Fibroblast of skin of left biceps (primary cell): ENCODE measurements around the gene KCNQ5.

ENCODE experiments used
- DNase-seq, 2 experiments: peaks; one replicate each; pipeline ENCODE4 v3.0.0-alpha.2; 2013; ENCODE audit warnings: low read depth in 2 of 2

Gene KCNQ5

DNA sequence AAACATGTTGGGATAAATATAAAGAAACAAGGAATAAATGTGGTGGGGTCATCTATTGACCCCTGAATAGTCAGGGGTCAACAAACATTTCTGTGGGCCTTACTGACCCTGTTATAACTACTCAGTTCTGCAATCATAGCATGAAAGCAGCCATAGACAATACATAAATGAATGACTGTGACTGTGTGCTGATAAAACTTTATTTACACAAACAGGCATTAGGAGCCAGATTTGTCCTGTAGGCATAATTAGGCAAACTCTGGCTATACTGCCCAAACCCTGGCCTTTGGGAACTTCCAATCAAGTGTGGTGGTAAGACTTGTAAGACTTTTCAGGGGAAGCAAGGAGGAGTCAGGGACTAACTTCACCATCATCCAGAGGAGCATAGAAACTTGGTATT is 380.7 kb downstream of the KCNQ5 start:
- DNase-seq = no peak

DNA sequence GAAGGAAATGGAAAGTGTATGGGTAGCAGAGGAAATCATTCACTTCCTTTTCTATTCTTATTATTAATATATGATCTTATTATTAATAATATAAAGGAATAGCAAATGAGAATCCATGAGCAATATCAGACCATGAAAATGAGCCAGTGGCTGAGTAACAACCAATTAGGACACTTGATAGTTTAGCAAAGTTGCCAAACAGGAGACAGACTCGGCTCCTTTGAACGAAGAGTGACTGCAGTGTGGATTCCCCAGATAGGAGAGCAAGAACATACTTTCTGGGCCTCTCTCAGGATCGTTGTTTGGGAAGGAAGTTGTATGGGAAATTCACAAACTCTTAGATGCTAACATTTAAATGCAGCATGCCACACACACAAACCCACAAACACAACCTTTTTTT is 381.4 kb downstream of the KCNQ5 start:
- DNase-seq = no peak

DNA sequence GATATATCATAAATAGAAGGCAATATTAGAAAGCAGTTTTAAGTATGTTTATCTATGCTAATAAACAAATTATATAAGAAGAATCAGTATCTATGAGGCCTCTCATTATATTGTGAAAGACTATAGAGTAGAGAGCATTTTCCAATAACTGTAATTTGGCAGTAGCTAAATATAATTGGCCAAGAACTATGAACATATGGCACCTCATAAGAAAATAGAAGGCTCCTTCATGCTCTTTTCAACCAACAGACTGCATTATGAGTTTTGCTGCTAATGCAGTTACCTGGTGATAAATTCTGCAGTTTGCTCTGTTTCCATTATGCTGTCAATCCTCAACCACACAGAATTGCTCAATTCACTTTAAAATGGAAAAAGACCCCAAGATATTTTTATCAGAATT is 382.4 kb downstream of the KCNQ5 start:
- DNase-seq = no peak

DNA sequence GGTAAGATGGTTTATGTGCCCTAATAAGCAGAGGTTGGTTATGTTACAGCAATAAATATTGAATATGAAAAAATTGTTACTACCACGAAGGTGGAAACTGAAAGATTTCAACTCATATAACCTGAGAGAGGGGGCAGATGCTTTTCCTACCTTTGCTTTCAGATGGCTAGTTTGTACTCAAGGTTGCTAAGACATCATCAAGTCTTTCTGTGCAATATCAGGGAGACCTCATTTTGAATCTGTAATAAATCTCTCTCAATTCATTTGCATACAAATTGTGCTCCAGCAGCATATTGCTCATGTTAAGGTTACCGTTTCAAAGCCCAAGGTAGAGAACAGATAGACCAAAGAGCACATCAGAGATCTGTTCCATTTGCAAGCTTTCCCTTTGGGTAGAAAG is 383.0 kb downstream of the KCNQ5 start:
- no peak for DNase-seq

DNA sequence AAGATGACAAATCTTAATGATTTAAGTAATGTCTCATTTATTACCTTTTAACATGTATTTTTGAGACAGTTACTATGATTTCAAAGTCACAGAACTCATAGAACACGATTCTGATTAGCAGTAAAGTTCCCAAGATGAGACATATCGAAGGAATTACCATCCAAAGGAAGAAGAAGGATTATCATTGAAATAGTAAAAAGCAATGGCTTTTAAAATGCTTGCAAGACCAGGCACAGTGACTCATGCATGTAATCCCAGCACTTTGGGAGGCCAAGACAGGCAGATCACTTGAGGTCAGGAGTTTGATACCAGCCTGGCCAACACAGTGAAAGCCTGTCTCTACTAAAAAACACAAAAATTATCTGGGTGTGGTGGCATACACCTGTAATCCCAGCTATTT is 384.3 kb downstream of the KCNQ5 start:
- no peak for DNase-seq

GRCh38 chr6:73011945-73012344 is 390.1 kb downstream of the KCNQ5 start:
- no peak for DNase-seq

GRCh38 chr6:73017476-73017875 is 395.6 kb downstream of the KCNQ5 start:
- DNase-seq = no peak

DNA sequence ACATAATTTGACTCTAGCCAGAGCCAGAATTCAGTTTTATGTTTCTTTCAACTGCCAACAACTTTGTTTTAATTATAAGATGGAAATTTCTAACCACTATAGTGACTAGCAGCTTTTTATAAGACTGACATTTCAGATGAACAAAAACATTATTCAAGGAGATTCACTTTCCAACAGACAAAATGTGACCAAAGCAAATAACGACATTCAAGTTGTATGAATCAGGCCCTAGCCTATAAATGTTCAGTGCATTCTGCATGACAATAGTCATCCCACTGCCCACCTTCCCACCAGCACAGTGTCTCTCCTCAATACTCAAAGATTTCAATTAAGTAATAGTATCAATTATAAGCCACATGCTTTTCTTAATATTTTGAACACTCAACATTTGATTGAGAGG is 402.7 kb downstream of the KCNQ5 start:
- no peak for DNase-seq

- no peak for DNase-seq
Observed at GRCh38 chr6:73027691-73028090, 405.8 kb downstream of the KCNQ5 start.

- no peak for DNase-seq
Observed at GRCh38 chr6:73028124-73028766, 406.4 kb downstream of the KCNQ5 start.

DNA sequence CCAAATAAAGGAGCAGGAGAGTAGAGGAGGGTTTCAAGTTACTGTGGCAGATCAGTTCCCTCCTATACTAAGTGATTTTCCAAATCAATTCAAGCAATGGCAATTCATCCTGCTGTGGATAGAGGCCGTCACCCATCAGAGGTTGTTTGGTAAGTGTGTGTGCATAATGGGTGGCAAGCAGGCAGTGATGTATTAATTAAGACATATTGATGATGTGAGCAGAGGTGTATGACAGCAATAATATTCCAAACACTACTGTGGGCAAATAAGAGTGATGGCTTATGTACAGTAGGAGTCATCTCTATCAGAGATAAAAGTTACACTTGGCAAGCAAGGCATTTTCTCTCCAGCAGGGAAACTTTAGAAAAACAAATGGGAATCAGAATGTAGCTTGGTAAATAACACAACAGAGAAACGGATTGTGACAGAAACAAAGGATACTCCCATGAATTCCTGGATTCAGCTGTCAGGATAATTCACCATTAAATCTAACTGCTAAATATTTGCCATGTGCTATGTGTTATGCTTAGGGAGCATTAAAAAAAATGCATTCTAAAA is 407.1 kb downstream of the KCNQ5 start:
- no peak for DNase-seq

- no peak for DNase-seq
Observed at GRCh38 chr6:73030257-73030656, 408.4 kb downstream of the KCNQ5 start.

DNA sequence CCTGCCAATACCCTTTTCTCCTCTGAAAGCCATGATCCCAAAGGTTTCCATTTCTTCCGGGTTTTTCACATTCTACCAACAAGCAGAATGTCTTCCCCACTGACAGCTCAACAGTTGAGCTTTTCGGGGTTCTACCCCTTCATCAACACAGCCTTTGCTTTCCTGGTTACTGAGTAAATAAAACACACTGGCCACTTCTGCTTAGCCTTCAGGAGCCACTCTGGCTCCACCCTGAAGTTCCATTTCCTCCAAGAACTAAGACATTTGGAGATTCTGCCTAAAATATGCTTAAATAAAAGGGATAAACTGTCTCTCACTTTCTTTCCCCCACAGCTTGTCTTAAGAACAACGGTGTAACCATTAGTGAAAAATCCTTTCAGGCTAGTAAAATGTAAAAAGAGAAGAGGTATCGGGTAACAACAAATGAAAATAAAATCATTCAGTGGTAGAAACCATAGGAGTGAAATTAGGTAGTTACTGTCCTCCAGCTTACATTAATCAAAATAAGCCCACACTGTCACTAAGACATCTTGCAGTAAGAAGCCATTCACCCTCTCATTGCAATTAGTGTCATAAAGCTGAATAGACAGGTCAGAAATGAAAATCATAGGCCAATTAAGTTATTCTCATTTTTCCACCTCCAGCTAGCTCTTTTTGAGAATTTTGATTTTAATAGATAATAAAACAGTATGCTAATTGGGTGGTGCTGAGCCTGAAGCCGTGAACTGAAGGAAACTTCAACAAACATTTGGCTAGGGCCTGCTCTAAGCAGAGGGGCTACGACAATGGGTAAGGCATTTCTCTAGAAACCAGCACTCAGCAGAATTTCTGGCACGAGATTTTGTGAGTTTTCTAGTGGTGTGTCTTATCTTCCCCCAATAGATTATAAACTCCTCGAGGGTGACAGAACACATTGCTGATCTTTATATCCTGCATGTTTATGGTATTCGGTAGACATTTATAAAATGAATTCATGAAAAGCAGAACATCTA is 409.2 kb downstream of the KCNQ5 start:
- no peak for DNase-seq

DNA sequence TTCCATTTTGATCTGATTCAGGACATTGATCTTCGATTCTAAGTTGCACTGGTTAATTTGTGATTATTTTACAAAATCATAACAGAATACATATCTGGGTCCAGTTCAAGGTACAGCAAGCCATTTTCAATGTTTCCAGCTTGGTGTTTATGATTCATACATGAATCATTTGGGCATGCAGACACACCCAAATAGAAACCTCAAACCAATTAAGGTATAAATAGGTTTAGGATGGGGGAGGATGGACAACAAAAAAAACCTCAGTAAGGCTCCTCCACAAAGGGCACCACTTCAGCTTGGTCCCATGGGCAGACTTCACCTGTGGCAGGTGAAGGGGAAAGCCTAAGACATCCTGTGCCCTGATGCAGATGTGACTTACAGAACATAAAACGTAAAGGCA is 410.7 kb downstream of the KCNQ5 start:
- no peak for DNase-seq

- no peak for DNase-seq
Observed at GRCh38 chr6:73036689-73037088, 414.8 kb downstream of the KCNQ5 start.

DNA sequence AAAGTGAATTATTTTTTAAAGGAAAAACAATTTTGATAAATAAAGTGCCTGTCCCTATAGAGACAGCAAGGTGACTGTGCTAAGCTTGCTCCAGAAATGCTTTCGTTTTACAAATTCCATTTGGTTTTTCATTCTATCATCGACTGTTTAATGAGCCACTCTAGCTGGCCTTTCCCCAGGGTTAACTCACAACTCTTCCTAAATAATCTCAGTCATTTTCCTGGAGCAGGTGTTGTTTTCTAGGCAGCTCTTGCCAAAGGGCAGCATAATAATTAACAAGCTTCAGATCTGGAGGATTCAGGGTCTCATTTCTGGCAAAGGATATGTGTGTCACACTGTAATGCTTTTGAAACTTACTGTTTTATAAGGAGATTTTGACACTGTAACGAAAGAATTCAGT is 419.2 kb downstream of the KCNQ5 start:
- DNase-seq = no peak

DNA sequence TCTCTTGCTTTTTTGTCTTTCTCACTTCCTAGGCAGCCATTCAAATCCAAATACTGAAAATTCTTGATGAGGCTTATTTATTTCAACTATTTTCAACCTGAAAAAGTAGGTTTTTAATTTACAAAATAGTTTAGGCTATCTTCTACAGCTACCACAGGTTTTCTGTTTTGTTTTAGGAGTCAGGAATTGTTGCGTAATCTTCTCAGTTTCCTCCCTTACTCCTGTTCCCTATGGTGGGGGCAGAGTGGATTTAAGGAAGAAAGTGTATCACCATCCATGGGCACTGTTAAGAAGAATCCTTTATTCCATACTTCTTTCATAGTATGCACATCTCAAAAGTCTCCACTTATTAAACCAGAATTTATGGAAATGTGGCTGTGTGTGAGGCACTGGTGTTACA is 421.0 kb downstream of the KCNQ5 start:
- no peak for DNase-seq

DNA sequence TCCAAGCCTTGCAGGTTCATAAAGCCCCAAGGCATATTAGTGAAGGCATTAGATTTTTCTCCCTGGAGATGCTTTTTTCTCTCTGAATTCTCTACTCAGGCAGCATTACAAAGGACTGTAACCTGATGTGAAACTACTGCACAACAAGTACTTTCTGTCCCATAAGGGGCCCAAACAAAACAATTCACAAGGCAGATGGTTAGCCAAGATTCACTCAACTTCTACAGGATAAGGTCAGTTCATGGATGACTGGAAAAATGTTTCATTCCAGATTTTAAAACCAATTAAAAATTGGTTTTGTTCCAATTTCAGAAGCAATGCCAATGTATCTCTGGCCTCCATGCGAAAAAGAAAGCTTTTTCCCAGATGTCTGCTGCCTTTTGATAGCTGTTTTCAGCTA is 421.6 kb downstream of the KCNQ5 start:
- no peak for DNase-seq

GRCh38 chr6:73045609-73046008 is 423.7 kb downstream of the KCNQ5 start:
- no peak for DNase-seq

DNA sequence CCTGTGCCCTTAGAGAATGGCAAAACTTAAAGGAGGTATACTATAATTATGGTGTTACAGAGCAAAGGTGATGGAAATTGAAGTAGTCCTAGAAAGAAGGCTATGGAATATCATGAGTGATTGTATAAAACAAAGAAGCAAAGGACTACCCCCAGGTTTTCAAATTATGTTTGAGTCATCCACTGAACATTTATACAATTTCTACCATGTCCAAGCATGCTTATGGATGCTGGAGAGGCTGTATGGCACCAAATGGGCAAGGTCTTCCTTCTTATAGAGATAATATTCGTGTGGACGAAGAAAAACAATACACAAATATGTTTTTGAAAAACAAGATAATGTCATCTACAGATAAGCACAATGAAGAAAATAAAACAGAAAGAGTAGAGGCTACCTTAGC is 425.9 kb downstream of the KCNQ5 start:
- DNase-seq = no peak

GRCh38 chr6:73049971-73050594 is 428.2 kb downstream of the KCNQ5 start:
- DNase-seq = no peak

DNA sequence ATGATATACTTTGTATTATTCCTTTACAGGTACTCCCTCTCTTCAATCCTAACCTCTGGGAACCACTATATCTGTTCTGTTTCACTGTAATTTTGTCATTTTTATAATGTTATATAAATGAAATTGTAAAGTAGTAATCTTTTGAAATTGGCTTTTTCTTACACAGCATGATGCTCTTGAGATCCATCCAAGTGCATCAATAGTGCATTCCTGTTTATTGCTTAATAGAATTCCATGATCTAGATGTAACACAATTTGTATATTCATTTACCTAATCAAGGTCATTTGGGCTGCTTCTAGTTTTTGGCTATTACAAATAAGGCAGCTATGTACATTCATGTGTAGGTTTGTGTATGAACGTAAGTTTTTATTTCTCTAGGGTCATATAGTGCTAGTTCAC is 428.8 kb downstream of the KCNQ5 start:
- DNase-seq = no peak
